T-helper 17 cell (primary cell): ENCODE results near the gene DYNC1I1. TPM values are rescaled to one million over a fixed set of nuclear protein-coding genes. Genes with fewer than 3 reads are reported as not detected.

ENCODE experiments used
- ATAC-seq: fragments of 150-1000 bp; cut with Tn5 transposase; 2 replicates; pipeline ENCODE4 v1.10.0; 2021; ENCODE audit warnings: mild to moderate bottlenecking, moderate library complexity
- DNase-seq, 3 donors: peaks; one replicate each; pipeline versions ENCODE4 v3.0.0 to v3.0.0-alpha.2; 2020 to 2021
- H3K9me3 ChIP-seq: one replicate; pipeline ENCODE4 v1.7.0; 2013; ENCODE audit warnings: low read length, mild to moderate bottlenecking; ENCODE audit not compliant: control insufficient read depth, poor library complexity, severe bottlenecking
- H3K27ac Mint-ChIP-seq: one replicate; pipeline ENCODE4 v1.8.0; 2022; ENCODE audit warnings: mild to moderate bottlenecking, moderate library complexity, mixed read lengths
- H3K27me3 Mint-ChIP-seq: one replicate; pipeline ENCODE4 v1.8.0; 2022; ENCODE audit warnings: mixed read lengths
- H3K36me3 Mint-ChIP-seq: one replicate; pipeline ENCODE4 v1.8.0; 2022; ENCODE audit warnings: low read depth, mixed read lengths
- H3K4me1 Mint-ChIP-seq: one replicate; pipeline ENCODE4 v1.8.0; 2022; ENCODE audit warnings: mild to moderate bottlenecking, mixed read lengths
- H3K4me3 Mint-ChIP-seq: one replicate; pipeline ENCODE4 v1.8.0; 2022; ENCODE audit warnings: mild to moderate bottlenecking, moderate library complexity, mixed read lengths
- total RNA-seq, 4 donors: library from RNA in 2 of 4; stranded (reverse) in 2 of 4; gene quantifications; one replicate each; pipeline ENCODE4 v1.2.3 and lab custom pipeline; 2022 to 2026

Gene DYNC1I1
- total RNA-seq, 2 donors from 2014 or later, result 0.12 to 0.31 TPM

GRCh38 chr7:96045919-96046318 is 273.6 kb downstream of the DYNC1I1 start:
- no peak for ATAC-seq
- H3K4me3 Mint-ChIP-seq, result no peak overlapping the region
- no peaks in the 10 kb centered on the region for H3K36me3 Mint-ChIP-seq

GRCh38 chr7:96052289-96052688 is 279.9 kb downstream of the DYNC1I1 start:
- Mint-ChIP-seq H3K27me3 (peaks cover 40% of the 10 kb centered on the region), H3K27ac (no peak overlapping the region), H3K4me1 (peaks cover 2% of the 10 kb centered on the region), H3K4me3 (no peak overlapping the region), H3K36me3 (no peaks in the 10 kb centered on the region)
- no peaks in the 10 kb centered on the region for H3K9me3 ChIP-seq
- DNase-seq (no peak), ATAC-seq (no peak)

More at GRCh38 chr7:96045919-96046318, 273.6 kb downstream of the DYNC1I1 start:
- Mint-ChIP-seq H3K4me1 (no peaks in the 10 kb centered on the region), H3K27ac (no peak overlapping the region), H3K27me3 (peaks cover 19% of the 10 kb centered on the region)
- H3K9me3 ChIP-seq, result no peaks in the 10 kb centered on the region
- no peak for DNase-seq

GRCh38 chr7:96052860-96053470 is 280.6 kb downstream of the DYNC1I1 start:
- DNase-seq, result no peak
- H3K36me3 Mint-ChIP-seq, result no peaks in the 10 kb centered on the region
- H3K27me3 Mint-ChIP-seq, result peaks cover 39% of the 10 kb centered on the region
- H3K4me3 Mint-ChIP-seq, result no peak overlapping the region
- no peak overlapping the region for H3K27ac Mint-ChIP-seq
- ATAC-seq, result no peak
- no peaks in the 10 kb centered on the region for H3K9me3 ChIP-seq
- H3K4me1 Mint-ChIP-seq, result peaks cover 2% of the 10 kb centered on the region

GRCh38 chr7:96055717-96056116 is 283.4 kb downstream of the DYNC1I1 start:
- Mint-ChIP-seq H3K4me3 (no peak overlapping the region), H3K36me3 (no peaks in the 10 kb centered on the region), H3K27me3 (peaks cover 52% of the 10 kb centered on the region), H3K27ac (no peak overlapping the region), H3K4me1 (peaks cover 2% of the 10 kb centered on the region)
- DNase-seq (no peak), ATAC-seq (no peak)
- H3K9me3 ChIP-seq, result no peaks in the 10 kb centered on the region

GRCh38 chr7:96059075-96059474 is 286.7 kb downstream of the DYNC1I1 start:
- no peak overlapping the region for H3K27ac Mint-ChIP-seq
- no peak overlapping the region for H3K4me3 Mint-ChIP-seq
- ATAC-seq, result no peak
- no peaks in the 10 kb centered on the region for H3K36me3 Mint-ChIP-seq
- no peaks in the 10 kb centered on the region for H3K9me3 ChIP-seq
- peaks cover 69% of the 10 kb centered on the region for H3K27me3 Mint-ChIP-seq
- peaks cover under 1% of the 10 kb centered on the region for H3K4me1 Mint-ChIP-seq
- no peak for DNase-seq

- ATAC-seq, result no peak
Observed at GRCh38 chr7:96061009-96061408, 288.7 kb downstream of the DYNC1I1 start.

GRCh38 chr7:96061844-96062243 is 289.5 kb downstream of the DYNC1I1 start:
- ATAC-seq (no peak), DNase-seq (no peak)
- H3K4me1 Mint-ChIP-seq, result no peaks in the 10 kb centered on the region
- H3K27ac Mint-ChIP-seq, result no peak overlapping the region
- peaks cover 3% of the 10 kb centered on the region for H3K36me3 Mint-ChIP-seq
- no peak overlapping the region for H3K4me3 Mint-ChIP-seq
- no peaks in the 10 kb centered on the region for H3K9me3 ChIP-seq
- H3K27me3 Mint-ChIP-seq, result peaks cover 76% of the 10 kb centered on the region

More at GRCh38 chr7:96061009-96061408, 288.7 kb downstream of the DYNC1I1 start:
- no peaks in the 10 kb centered on the region for H3K9me3 ChIP-seq
- no peak for DNase-seq
- peaks cover 76% of the 10 kb centered on the region for H3K27me3 Mint-ChIP-seq
- H3K4me1 Mint-ChIP-seq, result no peaks in the 10 kb centered on the region
- peaks cover under 1% of the 10 kb centered on the region for H3K36me3 Mint-ChIP-seq
- no peak overlapping the region for H3K27ac Mint-ChIP-seq
- H3K4me3 Mint-ChIP-seq, result no peak overlapping the region

- H3K9me3 ChIP-seq, result no peaks in the 10 kb centered on the region
- Mint-ChIP-seq H3K27ac (no peak overlapping the region), H3K36me3 (peaks cover 4% of the 10 kb centered on the region), H3K27me3 (peaks cover 81% of the 10 kb centered on the region), H3K4me3 (no peak overlapping the region), H3K4me1 (peaks cover 2% of the 10 kb centered on the region)
- no peak for ATAC-seq
- DNase-seq, result no peak
Observed at GRCh38 chr7:96067321-96067720, 295.0 kb downstream of the DYNC1I1 start.

GRCh38 chr7:96069401-96069800 is 297.0 kb downstream of the DYNC1I1 start:
- H3K4me3 Mint-ChIP-seq, result no peak overlapping the region
- no peak for DNase-seq
- peaks cover 68% of the 10 kb centered on the region for H3K27me3 Mint-ChIP-seq
- no peaks in the 10 kb centered on the region for H3K9me3 ChIP-seq
- H3K36me3 Mint-ChIP-seq, result peaks cover 4% of the 10 kb centered on the region
- no peak for ATAC-seq
- H3K27ac Mint-ChIP-seq, result no peak overlapping the region
- peaks cover 2% of the 10 kb centered on the region for H3K4me1 Mint-ChIP-seq

GRCh38 chr7:96074871-96075270 is 302.5 kb downstream of the DYNC1I1 start:
- ATAC-seq, result no peak
- peaks cover 8% of the 10 kb centered on the region for H3K4me1 Mint-ChIP-seq
- H3K9me3 ChIP-seq, result no peaks in the 10 kb centered on the region
- DNase-seq, result no peak
- H3K27ac Mint-ChIP-seq, result no peak overlapping the region
- H3K4me3 Mint-ChIP-seq, result no peak overlapping the region
- H3K36me3 Mint-ChIP-seq, result no peaks in the 10 kb centered on the region
- peaks cover 45% of the 10 kb centered on the region for H3K27me3 Mint-ChIP-seq

GRCh38 chr7:96075510-96076349 is 303.4 kb downstream of the DYNC1I1 start:
- peak overlapping the region; percentile 87 for H3K4me3 Mint-ChIP-seq
- no peak overlapping the region for H3K27ac Mint-ChIP-seq
- H3K36me3 Mint-ChIP-seq, result no peaks in the 10 kb centered on the region
- peak; percentile 14 to 20 (median 16) for DNase-seq
- peaks cover 8% of the 10 kb centered on the region for H3K4me1 Mint-ChIP-seq
- H3K9me3 ChIP-seq, result no peaks in the 10 kb centered on the region
- ATAC-seq, result peak; percentile 90
- H3K27me3 Mint-ChIP-seq, result peaks cover 54% of the 10 kb centered on the region

GRCh38 chr7:96076350-96076707 is 304.0 kb downstream of the DYNC1I1 start:
- DNase-seq (no peak), ATAC-seq (no peak)
- Mint-ChIP-seq H3K27ac (no peak overlapping the region), H3K36me3 (no peaks in the 10 kb centered on the region), H3K4me3 (peak overlapping the region; percentile 87), H3K4me1 (peaks cover 8% of the 10 kb centered on the region), H3K27me3 (peaks cover 50% of the 10 kb centered on the region)
- no peaks in the 10 kb centered on the region for H3K9me3 ChIP-seq

GRCh38 chr7:96080027-96080426 is 307.7 kb downstream of the DYNC1I1 start:
- no peaks in the 10 kb centered on the region for H3K36me3 Mint-ChIP-seq
- DNase-seq (no peak), ATAC-seq (no peak)
- no peak overlapping the region for H3K4me3 Mint-ChIP-seq
- peaks cover 39% of the 10 kb centered on the region for H3K27me3 Mint-ChIP-seq
- H3K27ac Mint-ChIP-seq, result no peak overlapping the region
- peaks cover 8% of the 10 kb centered on the region for H3K4me1 Mint-ChIP-seq
- no peaks in the 10 kb centered on the region for H3K9me3 ChIP-seq
